GM21786 (cell line): ENCODE data around the gene PPAT.

ENCODE experiments used
- ATAC-seq: cut with Tn5 transposase; IDR thresholded peaks from one replicate; pipeline ENCODE4 v1.9.1; 2021; ENCODE audit not compliant: unreplicated experiment

The PPAT gene

DNA sequence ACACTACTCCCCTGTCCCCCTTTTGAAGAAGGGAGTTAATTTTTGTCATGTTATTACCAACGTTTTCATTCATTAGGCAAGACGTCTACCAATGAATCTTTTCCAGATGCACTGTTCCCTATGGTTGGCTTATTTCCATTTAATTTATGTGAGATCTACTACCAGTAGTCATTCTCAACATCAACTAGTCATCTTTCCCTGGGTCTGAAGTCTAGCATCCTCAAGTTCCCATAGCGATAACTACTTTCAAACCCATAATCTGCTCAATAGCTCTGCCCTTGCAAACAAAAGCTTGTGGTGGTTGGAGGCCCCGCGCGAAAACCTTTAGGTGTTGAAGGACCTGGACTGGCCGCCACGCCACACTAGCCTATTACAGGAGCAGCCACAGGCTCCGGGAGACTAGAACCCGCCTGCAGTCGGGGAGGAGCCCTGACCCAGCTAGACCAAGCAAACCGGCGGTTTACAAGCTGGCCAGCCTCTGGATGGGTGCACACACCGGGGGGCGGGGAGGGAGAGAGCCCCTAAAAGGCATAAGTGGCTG is 746 bp downstream of the PPAT start:
- ATAC-seq: peak; percentile 10

DNA sequence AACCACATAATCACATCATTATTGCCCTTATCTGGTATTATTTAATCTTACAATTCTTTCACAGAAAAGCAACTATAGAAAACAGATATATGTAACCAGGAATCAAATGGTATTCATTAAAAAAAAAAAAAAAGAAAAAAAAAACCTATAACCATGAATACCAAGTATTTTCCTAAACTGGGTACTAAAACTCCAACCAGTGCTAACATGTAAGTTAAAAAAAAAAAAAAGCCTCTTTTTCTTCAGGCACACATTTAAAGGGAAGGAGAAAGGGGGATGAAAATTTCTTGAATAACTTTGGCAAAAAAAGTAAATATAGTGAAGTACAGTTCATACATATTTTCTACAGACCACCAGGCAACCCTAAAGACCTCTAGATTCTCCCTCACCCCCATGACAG is 2.1 kb downstream of the PPAT start:
- ATAC-seq: no peak

DNA sequence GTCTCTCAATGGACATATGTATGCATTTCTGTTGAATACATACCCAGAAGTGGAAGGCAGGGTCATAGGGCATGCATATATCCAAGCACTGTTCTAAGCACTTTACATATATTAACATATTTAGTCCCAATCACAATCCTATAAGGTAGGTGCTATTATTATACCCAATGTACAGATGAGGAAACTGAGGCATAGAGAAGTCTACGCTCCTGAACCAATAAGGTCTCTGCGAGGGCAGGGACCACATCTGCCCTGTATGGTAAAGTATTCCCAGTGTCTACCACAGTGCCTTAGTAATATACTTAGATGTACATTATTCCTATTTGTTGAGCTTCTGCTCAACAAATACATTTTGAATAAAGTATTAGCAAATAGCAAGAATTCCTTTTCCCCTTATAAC is 5.2 kb downstream of the PPAT start:
- no peak for ATAC-seq

DNA sequence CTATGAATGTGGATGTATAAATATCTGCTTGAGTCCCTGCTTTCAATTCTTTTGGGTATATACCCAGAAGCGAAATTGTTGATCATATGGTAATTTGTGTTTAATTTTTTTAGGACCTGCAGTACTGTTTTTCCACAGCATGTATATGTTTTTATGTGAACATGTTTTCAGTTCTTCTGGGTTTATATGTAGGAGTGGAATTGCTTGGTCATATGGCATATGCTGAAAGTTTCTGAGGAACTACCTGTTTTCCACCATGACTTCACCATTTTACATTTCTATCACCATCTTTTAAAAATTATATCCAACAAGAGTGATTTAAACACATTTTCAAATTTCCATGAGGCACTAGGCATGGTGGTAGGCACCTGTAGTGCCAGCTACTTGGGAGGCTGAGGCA is 8.2 kb downstream of the PPAT start:
- no peak for ATAC-seq

DNA sequence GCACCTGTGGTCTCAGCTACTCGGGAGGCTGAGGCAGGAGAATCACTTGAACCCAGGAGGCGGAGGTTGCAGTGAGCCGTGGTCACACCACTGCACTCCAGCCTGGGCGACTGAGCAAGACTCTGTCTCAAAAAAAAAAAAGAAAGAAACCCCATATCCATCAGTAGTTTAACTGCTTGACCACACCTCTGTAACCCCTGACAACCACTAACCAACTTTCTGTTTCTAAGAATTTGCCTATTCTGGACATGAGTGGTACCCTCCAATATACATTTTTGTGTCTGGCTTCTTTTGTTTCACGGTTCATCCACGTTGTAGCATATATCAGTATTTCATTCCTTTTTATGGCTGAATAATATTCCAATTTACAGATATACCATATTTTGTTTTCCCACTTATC is 9.1 kb downstream of the PPAT start:
- peak; percentile 83 for ATAC-seq

DNA sequence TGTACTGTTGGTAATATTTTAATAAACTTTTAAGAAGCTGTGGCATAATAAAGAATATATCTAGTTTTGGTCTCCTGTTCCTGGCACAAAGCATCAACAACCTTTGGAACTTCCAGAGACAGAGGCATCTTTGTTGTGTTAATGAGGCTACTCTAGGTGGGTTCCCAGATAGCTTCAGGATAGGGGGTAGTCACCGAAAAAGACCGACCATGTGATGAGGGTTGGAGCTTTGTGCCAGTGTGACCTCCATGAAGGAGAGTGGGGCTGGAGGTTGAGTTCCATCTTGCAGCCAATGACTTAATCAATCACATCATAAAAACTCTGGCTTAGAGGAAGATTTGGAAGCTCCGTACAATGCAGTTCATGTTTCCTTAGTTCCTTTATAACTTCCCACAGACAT is 9.9 kb downstream of the PPAT start:
- no peak for ATAC-seq

DNA sequence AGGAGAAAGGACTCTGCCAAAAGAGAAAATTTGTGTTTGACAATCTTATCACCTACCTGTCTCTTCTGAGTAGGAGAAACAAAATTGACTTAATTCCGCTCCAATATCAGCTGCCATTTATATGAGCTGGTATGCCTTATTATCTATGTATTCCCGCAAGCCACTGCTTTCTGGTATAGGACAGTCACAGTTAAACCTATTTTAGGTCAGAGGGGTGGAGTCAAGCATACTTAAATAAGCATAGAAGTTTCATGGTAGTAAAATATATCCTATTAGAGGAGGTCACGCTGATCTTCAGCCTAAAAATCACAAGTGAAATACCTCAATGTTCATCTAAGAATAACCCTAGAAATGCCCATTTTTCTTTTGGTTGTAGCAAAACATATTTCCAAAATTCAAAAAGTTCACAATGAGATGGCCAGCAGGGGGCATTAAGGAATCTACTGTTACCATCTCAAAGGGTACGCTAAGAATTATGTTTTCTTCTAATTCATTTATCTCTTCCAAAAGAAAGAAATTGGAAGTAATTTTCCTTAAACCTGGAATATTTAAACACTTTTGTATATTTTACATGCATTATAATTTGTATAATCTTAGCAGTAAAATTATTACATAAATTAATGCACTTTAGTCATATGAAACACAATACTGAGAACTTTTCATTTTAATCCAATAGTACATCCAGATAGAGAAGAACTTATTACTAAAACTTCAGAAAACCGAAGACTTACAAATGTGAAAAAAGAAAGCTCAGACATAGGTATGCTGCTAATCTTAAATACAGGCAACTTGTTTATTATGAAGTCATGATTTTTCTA is 10.5 kb downstream of the PPAT start:
- no peak for ATAC-seq

DNA sequence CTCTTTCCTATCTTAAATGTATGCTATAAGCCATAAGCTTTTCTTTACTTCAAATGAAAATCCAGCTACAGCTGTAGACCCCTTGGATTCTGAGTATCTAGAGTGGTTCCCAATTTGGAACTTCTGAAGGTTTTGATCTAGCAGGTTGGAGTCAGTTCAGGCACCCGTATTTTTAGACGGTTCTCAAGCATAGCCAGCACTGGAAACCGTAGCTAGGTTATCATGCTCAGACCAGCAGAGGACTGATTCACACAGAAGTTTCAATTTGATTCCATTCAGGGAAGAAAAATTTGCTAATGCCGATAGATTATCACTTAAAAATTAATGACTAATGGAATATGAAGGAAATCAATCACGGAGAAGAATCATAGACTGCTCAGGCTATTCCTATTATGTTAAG is 11.2 kb downstream of the PPAT start:
- no peak for ATAC-seq

DNA sequence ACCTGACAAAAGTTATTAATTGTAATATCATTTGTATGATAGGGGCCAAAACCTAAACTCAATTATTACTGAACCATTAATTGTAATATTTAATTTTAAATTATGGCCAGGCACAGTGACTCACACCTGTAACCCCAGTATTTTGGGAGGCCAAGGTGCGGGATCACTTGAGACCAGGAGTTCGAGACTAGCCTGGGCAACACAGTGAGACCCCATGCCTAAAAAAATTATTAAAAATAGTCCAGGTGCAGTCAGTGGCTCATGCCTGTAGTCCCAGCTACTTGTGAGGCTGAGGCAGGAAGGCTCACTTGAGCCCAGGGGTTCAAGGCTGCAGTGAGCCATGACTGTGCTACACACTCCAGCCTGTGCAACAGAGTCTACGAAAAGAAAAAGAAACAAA is 18.0 kb downstream of the PPAT start:
- no peak for ATAC-seq

DNA sequence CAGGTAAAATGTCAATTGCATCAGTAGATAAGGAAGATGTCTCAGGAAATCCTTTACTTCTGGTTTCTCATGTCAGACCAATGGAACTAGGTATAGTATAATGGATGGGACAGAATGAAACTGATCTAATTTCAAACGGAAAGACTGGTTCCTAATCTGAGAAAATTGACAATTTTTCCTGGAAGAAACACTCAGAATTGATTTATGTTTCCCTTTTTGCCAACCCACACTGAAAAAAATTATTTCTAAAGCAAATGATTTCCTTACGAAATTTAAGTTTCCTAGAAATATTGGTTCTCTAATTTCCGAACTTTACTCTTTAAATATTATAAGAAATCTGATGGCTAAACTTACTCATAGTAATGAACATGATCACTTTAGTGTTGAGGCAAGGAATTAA is 19.1 kb downstream of the PPAT start:
- ATAC-seq: no peak

DNA sequence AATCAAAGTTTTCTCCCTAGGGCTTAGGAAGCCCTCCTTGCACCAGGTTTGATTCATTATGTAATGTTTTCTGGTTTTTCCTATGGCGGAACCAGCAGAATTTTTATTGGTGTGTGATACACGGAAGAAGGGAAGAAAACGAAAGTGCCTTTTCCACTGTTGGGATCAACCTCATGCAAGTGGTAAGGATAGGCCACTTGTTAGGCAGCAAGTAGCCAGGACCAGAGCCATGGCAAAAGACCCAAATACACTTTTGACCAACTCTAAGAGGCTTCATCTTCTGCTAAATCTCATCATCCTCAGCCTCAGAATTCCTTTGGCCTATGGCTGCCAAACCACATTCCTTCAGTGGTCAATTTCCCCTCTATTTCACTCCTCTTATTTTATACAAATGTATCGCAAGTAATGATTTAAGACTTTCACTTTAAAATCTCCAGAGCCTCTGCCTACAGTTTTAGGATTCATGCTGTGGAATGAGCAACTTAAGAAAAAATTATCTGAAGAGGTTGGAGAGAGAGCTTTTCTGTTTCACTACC is 21.2 kb downstream of the PPAT start:
- no peak for ATAC-seq

DNA sequence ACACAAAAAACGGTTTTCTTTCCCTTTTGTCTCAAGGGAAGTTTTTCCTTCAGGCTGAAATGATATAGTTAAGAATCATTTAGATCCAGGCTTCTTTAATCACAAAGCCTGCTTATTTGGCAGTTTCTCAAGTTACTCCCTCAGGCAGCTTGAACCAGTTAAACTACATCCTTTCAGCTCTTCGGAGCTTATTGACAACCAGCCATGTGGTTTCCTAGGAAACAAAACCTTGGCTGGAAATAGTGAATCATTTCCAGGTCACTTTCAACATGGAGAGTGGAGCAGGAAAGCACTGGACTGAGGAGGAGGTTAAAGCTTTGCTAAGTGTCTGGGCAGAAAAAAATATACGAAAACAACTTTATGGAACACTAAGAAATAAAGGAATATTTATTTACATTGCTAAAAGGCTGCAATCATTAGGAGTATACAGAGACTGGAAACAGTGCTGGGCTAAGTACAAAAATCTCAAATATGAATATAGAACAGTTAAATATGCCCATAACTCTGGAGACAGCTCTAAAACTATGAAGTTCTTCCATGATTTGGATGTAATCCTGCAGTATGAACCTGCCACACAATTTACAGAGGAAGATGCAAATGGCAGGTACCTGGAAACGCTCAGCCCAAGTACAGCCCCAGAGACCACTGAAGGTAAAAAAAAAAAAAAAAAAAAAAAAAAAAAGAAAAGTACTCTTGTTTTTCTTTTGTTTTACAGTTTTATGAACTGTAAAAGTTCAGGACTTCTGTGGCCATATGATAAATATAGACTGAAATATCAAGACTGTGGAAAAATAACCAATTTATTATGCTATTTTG is 25.0 kb downstream of the PPAT start:
- peak; percentile 47 for ATAC-seq

DNA sequence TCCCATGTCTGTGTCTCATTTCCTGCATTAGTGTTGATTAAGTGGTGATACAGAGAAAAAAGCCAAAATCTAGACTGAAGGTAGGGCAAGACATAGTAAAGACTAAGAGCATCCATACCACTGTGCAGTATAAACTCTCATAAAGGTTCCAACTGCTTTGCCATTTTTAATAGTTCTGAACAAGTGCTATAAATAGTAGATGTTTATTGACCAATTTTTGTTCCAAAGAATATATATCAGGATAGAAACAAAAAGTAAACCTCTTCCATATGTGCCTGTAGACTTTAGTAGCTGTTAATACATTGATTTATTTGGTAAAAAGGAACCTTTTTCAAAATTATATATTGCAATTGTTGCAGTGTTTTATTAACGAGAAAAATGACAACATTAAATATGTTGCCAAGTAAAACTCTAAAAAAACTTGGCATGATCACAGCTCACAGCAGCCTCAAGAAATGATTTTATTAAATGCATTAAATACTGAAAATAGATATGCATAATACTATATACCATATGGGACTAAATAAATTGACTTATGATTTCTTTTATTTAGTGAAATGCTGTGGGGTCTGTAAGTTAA is 25.8 kb downstream of the PPAT start:
- ATAC-seq: no peak

DNA sequence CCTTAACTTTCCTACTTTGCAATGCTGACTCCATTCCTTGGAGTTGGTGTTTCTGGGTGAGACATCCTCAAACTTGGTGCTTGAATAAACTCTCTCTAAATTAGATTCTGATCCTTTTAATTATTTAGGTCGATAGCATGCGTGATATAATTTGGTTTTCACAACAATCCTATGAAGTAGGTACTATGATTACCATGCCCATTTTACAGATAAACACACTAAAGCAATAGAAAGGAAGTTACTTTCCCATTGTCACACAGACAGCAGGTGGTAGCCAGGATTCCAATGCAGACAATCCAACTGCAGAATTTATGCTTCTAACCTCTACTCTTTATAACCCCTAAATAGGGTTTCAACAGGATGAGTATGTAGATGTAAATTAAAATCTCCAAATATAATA is 26.4 kb downstream of the PPAT start:
- no peak for ATAC-seq

DNA sequence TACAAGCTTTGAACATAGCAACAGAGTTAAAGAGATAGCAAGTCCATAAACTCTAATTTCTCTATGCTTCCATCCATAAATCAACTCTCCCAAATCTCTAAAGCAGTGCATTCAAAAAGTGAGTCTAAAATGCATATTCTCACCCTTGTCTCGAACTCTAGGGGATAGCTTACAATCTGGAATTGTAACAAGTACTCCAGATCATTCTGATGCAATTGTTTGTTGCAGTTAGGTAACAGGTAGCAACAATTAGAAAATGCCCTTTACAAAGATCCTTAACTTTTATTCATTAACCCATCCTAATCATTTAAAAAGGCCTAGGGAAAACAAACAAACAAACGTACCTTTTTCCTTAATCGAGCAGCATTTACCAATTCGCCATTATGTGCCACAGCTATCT is 29.3 kb downstream of the PPAT start:
- no peak for ATAC-seq

DNA sequence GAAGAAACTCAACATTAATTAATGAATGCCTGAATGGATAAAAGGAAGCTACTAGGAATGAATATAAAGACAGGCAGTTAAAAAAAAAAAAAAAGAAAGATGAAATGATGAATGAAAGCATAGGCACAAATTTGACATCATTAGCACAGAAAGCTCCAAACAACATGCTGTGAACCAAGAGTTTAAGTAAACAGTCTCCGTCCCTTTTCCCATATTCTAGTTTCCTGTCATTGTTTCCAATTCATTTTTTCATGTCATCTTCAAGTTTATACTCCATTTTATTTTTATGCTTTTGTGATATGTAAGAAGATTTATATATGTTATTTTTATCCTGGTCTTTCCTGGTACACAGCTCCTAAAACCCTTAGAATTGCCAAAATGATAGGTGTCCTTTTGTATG is 30.4 kb downstream of the PPAT start:
- ATAC-seq: no peak

DNA sequence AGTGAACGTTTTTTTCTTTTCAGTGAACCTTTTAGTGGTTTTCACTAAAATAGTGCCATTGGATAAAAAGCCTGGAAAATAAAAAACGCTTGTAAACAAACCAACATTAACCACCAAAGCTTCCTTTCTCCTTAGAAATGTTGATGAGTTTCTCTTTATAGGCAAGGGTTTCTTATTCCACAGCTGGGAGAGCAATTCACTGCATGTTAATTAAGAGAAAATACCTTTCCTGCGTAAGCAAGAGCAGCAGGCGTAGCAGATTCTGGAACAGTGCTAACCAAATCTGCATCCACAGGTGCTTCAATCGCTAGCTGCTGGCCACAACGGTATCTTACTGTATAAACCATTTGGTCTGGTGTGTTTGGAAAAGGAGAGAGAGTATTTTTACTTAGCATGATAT is 34.9 kb downstream of the PPAT start:
- no peak for ATAC-seq

DNA sequence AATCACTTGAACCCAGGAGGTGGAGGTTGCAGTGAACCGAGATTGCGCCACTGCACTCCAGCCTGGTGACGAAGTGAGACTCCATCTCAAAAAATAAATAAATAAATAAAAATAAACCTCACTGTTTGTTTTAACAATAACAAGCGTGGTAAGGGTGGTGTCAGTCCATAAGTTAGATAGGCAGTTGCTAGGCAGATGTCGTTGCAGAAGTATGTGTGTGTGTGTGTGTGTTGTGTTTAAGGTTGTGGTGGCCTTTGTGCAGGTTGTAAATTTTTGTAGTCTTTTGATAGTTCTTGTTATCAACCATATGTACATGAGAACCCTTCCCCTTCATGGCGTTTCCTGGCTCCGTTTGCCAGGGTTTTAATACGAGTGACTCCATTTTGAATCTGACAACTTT is 44.1 kb downstream of the PPAT start:
- ATAC-seq: no peak

DNA sequence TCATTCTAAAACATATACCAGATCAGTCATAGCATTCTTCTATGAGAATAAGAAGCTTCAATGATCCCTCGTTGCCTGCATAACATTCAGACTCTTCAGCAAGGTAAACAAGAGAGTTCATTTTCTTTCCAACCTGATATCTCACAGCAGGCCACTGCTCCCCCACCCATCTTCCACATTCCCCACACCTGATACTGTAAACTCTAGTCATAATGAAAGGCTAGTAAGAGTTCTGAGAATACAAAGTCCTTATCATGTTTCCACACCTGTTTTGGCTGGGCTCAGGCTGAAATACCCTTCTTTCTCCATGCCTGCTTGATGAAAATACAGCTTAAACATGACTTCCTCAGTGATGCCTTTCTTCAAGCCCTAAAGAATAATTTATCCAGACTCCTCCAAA is 45.9 kb downstream of the PPAT start:
- no peak for ATAC-seq

DNA sequence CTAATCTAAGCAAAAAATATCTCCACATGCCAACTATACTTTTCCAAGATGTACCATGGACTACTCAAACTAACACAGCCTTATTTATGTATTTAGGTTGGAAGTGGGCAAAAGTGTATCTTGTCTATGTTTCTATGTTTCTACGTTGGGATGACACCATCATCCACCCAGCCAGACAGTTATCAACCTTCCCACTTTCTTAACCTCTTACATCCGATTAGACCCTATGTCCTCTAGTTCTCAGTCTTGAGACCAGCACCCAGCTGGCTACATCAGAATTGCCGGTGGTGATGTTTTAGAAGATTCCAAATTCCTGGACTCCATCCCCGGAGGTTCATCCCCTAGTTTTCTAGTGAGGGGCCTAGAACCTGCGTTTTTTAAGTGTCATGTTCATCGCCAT is 47.1 kb downstream of the PPAT start:
- no peak for ATAC-seq
